ENCODE data around the gene KXD1.
A peak's percentile ranks its signal among the peaks of the same experiment; 100 is the strongest.
"Not testable (repeated sequence)": the region's sequence is repeated elsewhere in the genome, so short reads cannot be mapped to it uniquely, and the experiment has no call there.

Gene KXD1

GRCh38 chr19:18557411-18558201 is at the start of gene KXD1:
KXD1 (plus strand) TSS chr19:18557870; CDS start chr19:18562057, 4,187 bp downstream.
- DNase-seq (ENCODE audit: low read depth in 3 of 3) = peak; percentile 88 to 97 (median 95)

DNA sequence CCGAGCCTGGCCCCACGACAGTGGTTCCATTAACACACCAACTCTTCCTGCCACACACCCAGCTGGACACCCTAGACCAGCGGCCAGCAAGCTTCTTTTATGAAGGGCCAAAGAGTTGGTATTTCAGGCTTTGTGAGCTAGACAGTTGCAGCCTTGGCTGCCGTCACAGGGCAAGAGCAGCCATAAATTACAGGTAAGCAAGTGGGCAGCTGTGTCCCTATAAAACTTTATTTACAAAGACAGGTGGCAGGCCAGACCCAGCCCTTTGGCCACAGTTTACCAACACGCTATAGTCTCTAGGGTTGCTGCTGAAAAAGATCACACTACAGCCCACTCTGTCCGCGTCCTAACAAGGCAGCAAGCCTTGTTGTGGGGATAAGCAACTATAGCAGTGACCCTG is 49.1 kb upstream of the KXD1 start:
- no peak for DNase-seq (ENCODE audit: low read depth in 3 of 3)

DNA sequence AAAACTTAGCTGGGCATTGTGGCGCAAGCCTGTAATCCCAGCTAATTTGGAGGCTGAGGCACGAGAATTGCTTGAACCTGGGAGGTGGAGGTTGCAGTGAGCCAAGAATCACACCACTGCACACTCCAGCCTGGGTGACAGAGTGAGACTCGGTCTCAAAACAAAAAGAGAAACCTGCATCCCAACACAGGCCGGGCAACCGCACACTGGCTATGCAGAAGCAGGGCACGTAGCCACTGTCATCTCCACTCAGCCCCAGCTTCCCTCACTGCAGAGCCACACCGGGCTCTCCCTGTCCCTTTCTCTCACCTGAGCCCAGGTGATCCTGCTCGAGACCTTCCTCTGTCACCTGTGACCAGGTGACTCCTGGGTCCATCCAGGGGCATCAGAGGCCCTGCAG is 47.5 kb upstream of the KXD1 start:
- no peak for DNase-seq (ENCODE audit: low read depth in 3 of 3)

- DNase-seq (ENCODE audit: low read depth in 3 of 3) = no peak
Observed at GRCh38 chr19:18513868-18514267, 43.8 kb upstream of the KXD1 start.

- DNase-seq (ENCODE audit: low read depth in 3 of 3) = no peak
Observed at GRCh38 chr19:18514800-18515682, 42.6 kb upstream of the KXD1 start.

GRCh38 chr19:18515959-18516358 is 41.7 kb upstream of the KXD1 start:
- DNase-seq (ENCODE audit: low read depth in 3 of 3) = no peak

DNA sequence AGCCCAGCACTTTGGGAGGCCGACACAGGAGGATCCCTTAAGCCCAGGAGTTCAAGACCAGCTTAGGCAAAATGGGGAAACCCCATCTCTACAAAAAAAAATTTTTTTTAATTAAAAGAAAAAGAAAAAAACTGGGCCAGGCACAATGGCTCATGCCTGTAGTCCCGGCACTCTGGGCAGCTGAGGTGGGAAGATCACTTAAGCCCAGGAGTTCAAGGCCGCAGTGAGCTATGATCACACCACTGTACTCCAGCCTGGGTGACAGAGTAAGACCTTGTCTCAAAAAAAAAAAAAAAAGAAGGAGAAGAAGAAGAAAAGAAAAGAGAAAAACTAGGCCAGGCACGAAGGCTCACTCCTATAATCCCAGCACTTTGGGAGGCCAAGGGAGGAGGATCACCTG is 40.1 kb upstream of the KXD1 start:
- DNase-seq (ENCODE audit: low read depth in 3 of 3) = no peak

DNA sequence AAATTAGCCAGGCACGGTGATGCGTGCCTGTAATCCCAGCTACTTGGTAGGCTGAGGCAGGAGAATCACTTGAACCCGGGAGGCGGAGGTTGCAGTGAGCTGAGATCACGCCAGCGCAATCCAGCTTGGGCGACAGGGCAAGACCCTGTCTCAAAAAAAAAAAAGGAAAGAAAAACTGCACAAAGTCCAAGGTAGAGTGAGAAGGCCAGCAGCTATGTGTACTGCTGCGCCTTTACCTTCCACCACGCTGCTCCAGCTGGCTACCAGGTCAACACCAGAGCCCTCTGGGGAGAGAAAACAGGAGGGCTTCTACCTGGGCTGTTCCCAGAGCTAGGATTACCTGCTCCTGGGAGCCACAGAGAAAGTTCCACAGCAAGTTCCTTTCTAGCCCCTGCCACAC is 39.0 kb upstream of the KXD1 start:
- DNase-seq (ENCODE audit: low read depth in 3 of 3) = no peak

DNA sequence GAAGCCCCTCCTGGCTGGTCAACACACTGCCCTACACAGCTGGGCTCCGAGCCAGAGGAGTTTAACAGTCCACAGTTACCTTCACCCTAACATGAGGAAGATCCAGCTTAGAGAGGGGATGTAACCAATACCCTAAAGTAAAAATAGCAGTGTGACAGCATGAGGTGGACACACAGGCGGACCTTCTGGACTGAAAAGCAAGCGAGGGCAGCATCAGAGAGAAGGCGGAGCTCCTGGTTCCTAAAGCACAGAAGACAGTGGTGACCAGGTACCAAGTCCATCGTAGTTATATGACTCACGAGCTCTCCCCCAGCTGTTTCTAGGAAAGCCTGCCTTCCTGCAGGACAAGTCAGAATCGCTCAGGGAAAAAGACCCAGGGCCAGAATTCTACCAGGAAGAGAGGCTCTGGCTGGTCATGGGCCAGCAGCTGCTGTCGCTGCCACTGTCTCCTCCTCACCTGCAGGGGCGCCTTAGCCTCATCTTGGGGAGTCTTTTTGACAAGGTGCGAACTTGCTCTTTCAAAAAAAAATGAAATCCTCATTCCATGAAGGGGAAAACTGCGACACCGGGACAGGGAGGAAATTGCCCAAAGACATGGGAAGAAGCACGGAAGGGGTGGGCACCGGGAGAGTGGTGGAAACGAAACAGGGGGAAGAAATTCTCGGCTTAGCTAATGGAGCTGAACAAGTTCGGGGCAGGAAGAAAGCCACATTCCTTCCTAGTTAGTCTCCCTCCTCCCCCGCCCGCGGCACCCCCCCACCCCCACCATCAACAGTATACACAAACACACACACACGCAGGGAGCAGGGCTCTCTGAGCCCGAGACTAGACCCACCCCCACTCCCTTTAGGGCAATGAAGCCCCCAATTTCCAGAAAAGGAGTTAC is 37.5 kb upstream of the KXD1 start:
- DNase-seq (ENCODE audit: low read depth in 3 of 3) = peak in 2 of 3 experiments; percentile 17 to 31

- peak in 1 of 3 experiments; percentile 9 for DNase-seq (ENCODE audit: low read depth in 3 of 3)
Observed at GRCh38 chr19:18520848-18521691, 36.6 kb upstream of the KXD1 start.

- DNase-seq (ENCODE audit: low read depth in 3 of 3) = no peak
Observed at GRCh38 chr19:18521692-18522123, 36.0 kb upstream of the KXD1 start, which contains the start of gene ELL. ELL (minus strand) TSS chr19:18522070; CDS start chr19:18522055, 15 bp downstream.

DNA sequence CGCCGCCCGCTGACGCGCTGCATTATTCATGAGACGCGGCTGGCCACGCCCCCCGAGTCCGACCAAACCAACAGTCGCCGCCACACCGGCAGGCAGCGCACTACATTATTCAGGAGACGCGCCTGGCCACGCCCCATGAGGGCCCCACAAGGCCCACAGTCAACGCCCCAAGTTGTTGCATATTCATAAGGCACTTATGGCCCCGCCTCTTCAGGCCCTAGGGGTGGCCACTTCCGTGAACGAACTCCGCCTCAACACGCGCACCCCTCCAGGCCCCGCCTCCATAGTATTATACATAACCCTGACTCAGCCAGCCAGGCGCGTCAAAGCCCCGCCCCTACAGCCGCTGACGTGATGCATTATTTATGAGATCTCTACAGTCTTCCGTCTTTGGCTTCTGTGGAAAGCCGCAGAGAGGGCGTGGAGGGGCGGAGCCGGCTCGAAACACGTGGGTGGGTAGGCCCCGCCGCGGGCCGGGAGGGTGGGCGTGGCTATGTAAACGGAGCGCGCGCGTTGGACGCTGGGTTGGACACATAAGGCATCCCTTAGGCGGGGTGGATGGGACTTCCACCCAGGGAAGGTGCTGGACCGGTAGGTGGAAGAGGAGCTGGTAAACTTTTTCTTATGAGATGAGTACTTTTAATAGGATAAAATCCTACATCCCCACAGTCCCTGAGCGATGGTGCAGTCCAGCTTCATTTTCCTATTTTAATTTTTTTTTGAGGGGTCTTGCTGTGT is 35.4 kb upstream of the KXD1 start:
- DNase-seq (ENCODE audit: low read depth in 3 of 3) = peak; percentile 99 to 100 (median 100)

DNA sequence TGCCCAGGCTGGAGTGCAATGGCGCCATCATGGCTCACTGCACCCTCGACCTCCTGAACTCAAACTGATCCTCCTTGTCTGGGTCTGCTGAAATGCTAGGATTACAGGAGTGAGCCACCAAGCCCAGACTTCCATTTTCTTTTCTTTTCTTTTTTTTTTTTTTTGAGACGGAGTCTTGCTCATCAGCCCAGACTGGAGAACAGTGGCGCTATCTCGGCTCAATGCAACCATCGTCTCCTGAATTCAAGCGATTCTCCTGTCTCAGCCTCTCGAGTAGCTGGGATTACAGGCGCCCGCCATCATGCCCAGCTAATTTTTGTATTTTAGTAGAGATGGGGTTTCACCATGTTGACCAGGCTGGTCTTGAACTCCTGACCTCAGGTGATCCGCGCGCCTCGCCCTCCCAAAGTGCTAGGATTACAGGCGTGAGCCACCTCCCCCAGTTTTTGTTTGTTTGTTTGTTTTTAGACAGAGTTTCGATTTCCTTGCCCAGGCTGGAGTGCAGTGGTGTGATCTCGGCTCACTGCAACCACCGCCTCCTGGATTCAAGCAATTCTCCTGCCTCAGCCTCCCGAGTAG is 34.7 kb upstream of the KXD1 start:
- not testable (repeated sequence) for DNase-seq (ENCODE audit: low read depth in 3 of 3)

DNA sequence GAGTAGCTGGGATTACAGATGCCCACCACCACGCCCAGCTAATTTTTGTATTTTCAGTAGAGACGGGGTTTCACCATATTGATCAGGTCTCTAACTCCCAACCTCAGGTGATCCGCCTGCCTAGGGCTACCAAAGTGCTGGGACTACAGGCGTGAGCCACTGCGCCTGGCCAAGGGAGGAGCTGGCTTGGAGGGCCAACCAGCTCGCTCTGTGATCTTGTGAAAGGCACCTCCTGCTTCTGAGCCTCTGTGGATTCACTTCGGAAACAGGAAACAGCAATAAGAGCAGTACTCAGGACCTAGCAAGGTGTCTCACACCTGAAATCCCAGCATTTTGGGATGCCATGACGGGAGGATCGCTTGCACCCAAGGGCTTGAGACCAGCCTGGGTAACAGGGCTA is 33.8 kb upstream of the KXD1 start:
- no peak for DNase-seq (ENCODE audit: low read depth in 3 of 3)

DNA sequence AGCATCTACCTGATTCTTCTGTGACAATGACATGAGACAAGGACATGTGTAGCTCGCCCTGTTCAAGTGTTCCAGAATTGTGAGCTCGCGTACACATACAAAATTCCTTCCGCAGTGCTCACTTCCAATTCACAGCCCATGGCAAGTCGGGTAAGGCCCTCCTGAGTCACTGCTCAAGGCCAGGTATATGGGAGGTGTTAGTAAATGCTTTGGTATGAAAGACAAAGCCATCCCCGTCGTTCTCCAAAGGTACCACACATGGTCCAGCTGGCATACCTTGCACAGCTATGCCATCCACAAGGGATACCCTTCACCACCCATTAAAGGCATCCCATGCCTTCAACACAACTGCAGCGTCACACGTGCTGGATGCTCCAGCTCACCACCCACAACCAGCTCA is 31.4 kb upstream of the KXD1 start:
- DNase-seq (ENCODE audit: low read depth in 3 of 3) = no peak

DNA sequence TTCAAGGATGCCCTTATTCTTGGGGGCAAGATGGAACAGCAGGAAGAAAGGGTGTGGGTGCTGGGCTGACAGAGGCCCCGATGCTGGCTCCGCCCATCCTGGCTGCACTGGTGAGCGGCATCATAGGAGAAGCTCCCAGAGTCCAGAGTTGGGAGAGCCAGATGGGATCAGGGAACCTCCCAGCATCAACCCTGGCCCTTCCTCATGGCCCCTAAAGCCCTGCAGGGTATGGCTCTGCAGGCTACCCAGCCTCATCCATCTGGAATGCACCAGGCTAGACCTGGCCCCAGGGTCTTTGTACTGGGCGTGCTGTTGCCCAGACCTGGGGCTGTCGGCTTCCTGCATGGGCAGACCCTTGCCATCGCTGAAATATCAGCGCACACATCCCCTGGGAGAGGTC is 27.9 kb upstream of the KXD1 start:
- no peak for DNase-seq (ENCODE audit: low read depth in 3 of 3)

GRCh38 chr19:18531485-18531884 is 26.2 kb upstream of the KXD1 start:
- no peak for DNase-seq (ENCODE audit: low read depth in 3 of 3)

DNA sequence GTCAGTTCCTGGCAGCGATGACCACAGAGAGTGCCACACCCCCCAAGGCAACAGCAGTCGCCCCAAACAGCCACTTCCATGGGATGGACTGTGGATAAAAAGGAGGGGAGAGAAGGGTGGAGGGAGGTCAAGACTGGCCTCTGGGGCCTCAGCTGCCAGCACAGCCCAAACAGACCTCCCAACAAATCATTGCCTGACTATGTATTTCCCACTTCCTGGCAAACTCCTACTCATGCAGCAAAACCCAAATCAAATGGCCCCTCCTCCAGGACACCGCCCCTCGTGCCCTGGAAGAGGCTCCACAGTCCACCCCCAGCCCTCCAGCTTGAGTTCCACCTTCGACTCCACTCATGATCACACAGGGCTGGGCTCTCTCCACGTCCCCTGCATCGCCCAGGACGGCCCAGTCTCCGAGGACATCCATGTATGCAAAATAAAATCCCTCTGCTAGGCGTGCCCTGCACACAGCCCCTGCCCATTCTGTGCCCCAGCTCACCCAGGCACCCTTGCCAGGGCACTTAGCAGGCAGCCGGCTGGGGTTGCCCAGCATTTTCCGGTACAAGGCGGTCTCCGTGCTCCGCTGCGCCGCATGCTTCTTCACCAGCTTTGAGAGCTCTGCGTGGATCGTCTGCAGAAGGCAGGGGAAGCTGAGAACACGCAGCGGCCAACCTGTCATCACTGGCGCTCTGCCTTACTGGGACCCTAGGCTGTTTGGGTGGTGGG is 25.3 kb upstream of the KXD1 start:
- DNase-seq (ENCODE audit: low read depth in 3 of 3) = no peak

GRCh38 chr19:18533058-18533457 is 24.6 kb upstream of the KXD1 start:
- no peak for DNase-seq (ENCODE audit: low read depth in 3 of 3)

Data from stimulated activated CD4-positive, alpha-beta T cell treated with anti-CD3 and anti-CD28 coated beads, TNF-alpha, amount 100 ng/mL, for 4 hours (primary cell).